ENCODE results near the gene POP5. TPM values are rescaled to one million over a fixed set of nuclear protein-coding genes. Genes with fewer than 3 reads are reported as not detected.

Gene POP5
- total RNA-seq, 1 donor from 2014 or later: 29.2 TPM

GRCh38 chr12:120581998-120582397 lies 796 bp upstream of the POP5 start:
- Mint-ChIP-seq H3K36me3 (ENCODE audit: unreplicated experiment) (no peaks in the 10 kb centered on the region), H3K27ac (ENCODE audit: unreplicated experiment) (no peak overlapping the region)

GRCh38 chr12:120579179-120579578 lies 2.0 kb downstream of the POP5 start:
- DNase-seq: no peak
- H3K4me3 Mint-ChIP-seq (ENCODE audit: unreplicated experiment): peak overlapping the region; percentile 28
- TF ChIP-seq CTCF (IDR thresholded peaks at IDR 0.05; ENCODE audit: partially characterized antibody, unreplicated experiment): no peak
- H3K27ac Mint-ChIP-seq (ENCODE audit: unreplicated experiment): no peak overlapping the region
- H3K9me3 Mint-ChIP-seq (ENCODE audit: unreplicated experiment): peaks cover 3% of the 10 kb centered on the region
- no peaks in the 10 kb centered on the region for H3K36me3 Mint-ChIP-seq (ENCODE audit: unreplicated experiment)
- no peaks in the 10 kb centered on the region for H3K27me3 Mint-ChIP-seq (ENCODE audit: unreplicated experiment)
- H3K4me1 Mint-ChIP-seq (ENCODE audit: low read depth, unreplicated experiment): peaks cover 7% of the 10 kb centered on the region

More at GRCh38 chr12:120581998-120582397, 796 bp upstream of the POP5 start:
- peaks cover 3% of the 10 kb centered on the region for H3K9me3 Mint-ChIP-seq (ENCODE audit: unreplicated experiment)
- DNase-seq: no peak
- peaks cover 7% of the 10 kb centered on the region for H3K4me1 Mint-ChIP-seq (ENCODE audit: low read depth, unreplicated experiment)
- no peak for TF ChIP-seq CTCF (IDR thresholded peaks at IDR 0.05; ENCODE audit: partially characterized antibody, unreplicated experiment)
- H3K4me3 Mint-ChIP-seq (ENCODE audit: unreplicated experiment): peak overlapping the region; percentile 98
- peaks cover 1% of the 10 kb centered on the region for H3K27me3 Mint-ChIP-seq (ENCODE audit: unreplicated experiment)

- Mint-ChIP-seq H3K4me3 (ENCODE audit: unreplicated experiment) (no peak overlapping the region), H3K4me1 (ENCODE audit: low read depth, unreplicated experiment) (no peaks in the 10 kb centered on the region), H3K9me3 (ENCODE audit: unreplicated experiment) (peaks cover 3% of the 10 kb centered on the region), H3K36me3 (ENCODE audit: unreplicated experiment) (no peaks in the 10 kb centered on the region), H3K27ac (ENCODE audit: unreplicated experiment) (no peak overlapping the region), H3K27me3 (ENCODE audit: unreplicated experiment) (no peaks in the 10 kb centered on the region)
- DNase-seq: no peak
- TF ChIP-seq CTCF (IDR thresholded peaks at IDR 0.05; ENCODE audit: partially characterized antibody, unreplicated experiment): no peak
These were observed 7.1 kb downstream of the POP5 start for GRCh38 chr12:120574106-120574505.

- Mint-ChIP-seq H3K36me3 (ENCODE audit: unreplicated experiment) (no peaks in the 10 kb centered on the region), H3K27me3 (ENCODE audit: unreplicated experiment) (no peaks in the 10 kb centered on the region), H3K4me1 (ENCODE audit: low read depth, unreplicated experiment) (no peaks in the 10 kb centered on the region), H3K27ac (ENCODE audit: unreplicated experiment) (no peak overlapping the region), H3K9me3 (ENCODE audit: unreplicated experiment) (peaks cover 3% of the 10 kb centered on the region), H3K4me3 (ENCODE audit: unreplicated experiment) (no peak overlapping the region)
- no peak for TF ChIP-seq CTCF (IDR thresholded peaks at IDR 0.05; ENCODE audit: partially characterized antibody, unreplicated experiment)
- DNase-seq: no peak
These were observed 7.6 kb downstream of the POP5 start for GRCh38 chr12:120573560-120573959.

- Mint-ChIP-seq H3K4me1 (ENCODE audit: low read depth, unreplicated experiment) (no peaks in the 10 kb centered on the region), H3K27ac (ENCODE audit: unreplicated experiment) (no peak overlapping the region), H3K27me3 (ENCODE audit: unreplicated experiment) (no peaks in the 10 kb centered on the region)
These were observed 9.9 kb downstream of the POP5 start for GRCh38 chr12:120571299-120571698.

More at GRCh38 chr12:120571299-120571698, 9.9 kb downstream of the POP5 start:
- Mint-ChIP-seq H3K9me3 (ENCODE audit: unreplicated experiment) (peaks cover 3% of the 10 kb centered on the region), H3K4me3 (ENCODE audit: unreplicated experiment) (no peak overlapping the region), H3K36me3 (ENCODE audit: unreplicated experiment) (no peaks in the 10 kb centered on the region)
- DNase-seq: no peak
- no peak for TF ChIP-seq CTCF (IDR thresholded peaks at IDR 0.05; ENCODE audit: partially characterized antibody, unreplicated experiment)

All from glutamatergic neuron (in vitro differentiated cells).